GM10266 (cell line): Measurements from ENCODE around the gene C10orf95.

Experiments used
- DNase-seq: peaks from one replicate; pipeline ENCODE4 v3.0.0; 2012; ENCODE audit errors: extremely low spot score
- TF ChIP-seq, protein P1 (sequence below): IDR thresholded peaks from 2 replicates; pipeline ENCODE4 v1.5.1; 2012; ENCODE audit warnings: mild to moderate bottlenecking, low read depth; ENCODE audit not compliant: control insufficient read depth, insufficient read depth; ENCODE audit errors: missing control alignments

C10orf95 gene

DNA sequence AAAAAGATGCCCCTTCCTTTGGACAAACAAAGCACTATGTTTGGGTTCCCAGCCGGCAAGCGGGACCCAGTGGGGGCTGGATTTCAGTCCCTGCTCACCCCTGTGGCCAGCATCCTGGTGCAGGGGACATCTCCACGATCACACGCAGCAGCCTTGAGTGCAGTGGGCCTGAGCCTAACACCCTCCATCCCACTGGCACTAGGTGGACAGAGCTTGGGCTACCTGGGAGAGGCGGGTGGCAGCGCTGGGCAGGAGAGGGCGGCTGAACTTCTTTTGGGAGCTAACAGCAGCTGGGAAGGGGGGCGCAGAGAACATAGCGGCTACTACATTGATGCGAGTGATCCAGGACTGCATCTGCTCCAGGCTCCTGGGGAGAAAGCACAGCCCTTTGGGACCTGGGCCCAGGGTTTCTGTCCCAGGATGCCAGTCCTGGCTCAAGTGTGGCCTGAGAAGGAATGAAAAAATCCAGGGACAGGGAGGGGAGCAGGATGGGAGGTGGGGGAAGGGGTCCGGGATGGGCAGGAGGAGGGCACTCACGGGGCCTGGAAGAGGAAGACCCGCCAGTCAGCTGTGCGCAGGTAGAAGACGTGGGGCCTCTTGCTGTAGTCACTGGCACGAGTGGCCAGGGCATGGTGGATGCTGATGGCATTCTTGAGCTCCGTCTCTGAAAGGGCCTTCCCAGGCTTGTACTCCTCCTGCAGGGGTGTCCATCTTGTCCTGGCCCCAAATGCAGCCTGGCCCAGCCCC, 46.8 kb downstream of the C10orf95 start:
- peak; percentile 11 for DNase-seq
- TF ChIP-seq, protein P1, sequence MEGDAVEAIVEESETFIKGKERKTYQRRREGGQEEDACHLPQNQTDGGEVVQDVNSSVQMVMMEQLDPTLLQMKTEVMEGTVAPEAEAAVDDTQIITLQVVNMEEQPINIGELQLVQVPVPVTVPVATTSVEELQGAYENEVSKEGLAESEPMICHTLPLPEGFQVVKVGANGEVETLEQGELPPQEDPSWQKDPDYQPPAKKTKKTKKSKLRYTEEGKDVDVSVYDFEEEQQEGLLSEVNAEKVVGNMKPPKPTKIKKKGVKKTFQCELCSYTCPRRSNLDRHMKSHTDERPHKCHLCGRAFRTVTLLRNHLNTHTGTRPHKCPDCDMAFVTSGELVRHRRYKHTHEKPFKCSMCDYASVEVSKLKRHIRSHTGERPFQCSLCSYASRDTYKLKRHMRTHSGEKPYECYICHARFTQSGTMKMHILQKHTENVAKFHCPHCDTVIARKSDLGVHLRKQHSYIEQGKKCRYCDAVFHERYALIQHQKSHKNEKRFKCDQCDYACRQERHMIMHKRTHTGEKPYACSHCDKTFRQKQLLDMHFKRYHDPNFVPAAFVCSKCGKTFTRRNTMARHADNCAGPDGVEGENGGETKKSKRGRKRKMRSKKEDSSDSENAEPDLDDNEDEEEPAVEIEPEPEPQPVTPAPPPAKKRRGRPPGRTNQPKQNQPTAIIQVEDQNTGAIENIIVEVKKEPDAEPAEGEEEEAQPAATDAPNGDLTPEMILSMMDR, result no peak

DNA sequence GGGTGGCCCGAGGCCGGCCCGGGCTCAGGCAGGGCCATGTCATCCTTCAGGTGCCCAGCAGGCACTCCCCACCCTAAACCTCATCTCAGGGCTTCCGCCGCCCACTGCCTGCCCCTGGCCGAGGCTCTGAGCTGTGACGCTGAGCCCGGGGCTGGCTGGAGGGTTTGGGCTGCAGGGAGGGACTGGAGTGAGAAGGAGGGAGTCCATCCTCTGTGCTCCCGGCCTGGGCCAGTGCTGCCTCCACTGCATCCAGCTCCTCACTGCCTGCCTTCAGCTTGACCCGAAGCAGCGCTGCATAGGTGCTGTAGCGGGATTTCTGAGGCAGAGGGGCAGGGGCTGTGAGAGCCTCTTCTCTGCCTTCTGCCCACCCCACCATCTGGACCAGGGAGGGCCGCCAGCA, 48.2 kb downstream of the C10orf95 start:
- DNase-seq, result peak; percentile 25
- TF ChIP-seq, protein P1, result no peak

DNA sequence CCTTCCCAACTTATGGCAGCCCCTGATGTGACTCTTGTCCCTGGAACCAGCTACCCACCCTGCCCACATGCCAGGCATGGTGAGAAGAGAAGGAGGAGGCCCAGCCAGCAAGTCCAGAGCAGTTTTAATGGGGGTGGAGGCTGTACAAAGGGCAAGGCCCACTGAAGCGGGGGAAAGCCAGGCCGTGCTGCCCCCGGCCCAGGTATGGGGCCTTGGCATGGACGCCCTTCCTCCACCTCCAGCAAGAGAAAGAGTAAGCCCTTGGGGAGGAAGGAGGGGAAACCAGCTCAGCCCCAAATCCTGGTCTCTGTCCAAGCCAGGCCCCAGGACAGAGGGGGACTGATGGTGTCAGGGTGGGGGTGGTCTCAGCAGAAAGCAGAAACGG, 48.8 kb downstream of the C10orf95 start:
- peak; percentile 13 for DNase-seq
- TF ChIP-seq, protein P1, result no peak

DNA sequence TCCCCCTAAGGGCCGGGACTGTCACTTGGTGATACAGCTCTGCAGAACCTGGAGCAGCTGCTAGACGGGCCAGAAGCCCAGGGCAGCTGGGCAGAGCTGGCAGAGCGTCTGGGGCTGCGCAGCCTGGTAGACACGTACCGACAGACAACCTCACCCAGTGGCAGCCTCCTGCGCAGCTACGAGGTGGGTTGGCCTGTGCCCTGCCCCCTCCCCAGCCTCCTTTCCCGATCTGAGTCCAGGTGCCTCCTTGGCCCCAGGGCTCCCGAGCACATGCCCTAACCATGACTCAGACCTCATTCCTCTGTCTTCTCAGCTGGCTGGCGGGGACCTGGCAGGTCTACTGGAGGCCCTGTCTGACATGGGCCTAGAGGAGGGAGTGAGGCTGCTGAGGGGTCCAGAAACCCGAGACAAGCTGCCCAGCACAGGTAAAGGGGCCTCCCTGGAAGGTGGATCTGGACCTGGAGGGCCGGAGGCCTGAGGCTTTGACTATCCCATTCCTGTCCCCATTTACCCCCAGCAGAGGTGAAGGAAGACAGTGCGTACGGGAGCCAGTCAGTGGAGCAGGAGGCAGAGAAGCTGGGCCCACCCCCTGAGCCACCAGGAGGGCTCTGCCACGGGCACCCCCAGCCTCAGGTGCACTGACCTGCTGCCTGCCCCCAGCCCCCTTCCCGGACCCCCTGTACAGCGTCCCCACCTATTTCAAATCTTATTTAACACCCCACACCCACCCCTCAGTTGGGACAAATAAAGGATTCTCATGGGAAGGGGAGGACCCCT, 49.4 kb downstream of the C10orf95 start:
- TF ChIP-seq, protein P1, result no peak
- DNase-seq, result no peak

DNA sequence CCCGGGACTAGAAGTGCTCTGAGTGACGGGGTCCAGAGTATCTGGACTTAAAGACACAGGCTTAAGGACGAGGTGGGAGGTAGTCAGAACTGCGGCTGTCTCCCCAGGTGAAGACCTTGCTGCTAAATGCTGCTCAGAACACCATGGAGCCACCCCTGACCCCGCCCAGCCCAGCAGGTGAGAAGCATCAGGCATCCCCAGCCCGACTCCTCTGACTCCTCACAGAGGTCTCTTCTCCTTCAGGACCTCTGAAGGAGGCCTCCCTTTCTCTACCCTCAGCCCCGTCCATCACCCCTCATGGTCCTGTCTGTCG, 50.0 kb downstream of the C10orf95 start:
- TF ChIP-seq, protein P1, result no peak
- DNase-seq, result no peak

DNA sequence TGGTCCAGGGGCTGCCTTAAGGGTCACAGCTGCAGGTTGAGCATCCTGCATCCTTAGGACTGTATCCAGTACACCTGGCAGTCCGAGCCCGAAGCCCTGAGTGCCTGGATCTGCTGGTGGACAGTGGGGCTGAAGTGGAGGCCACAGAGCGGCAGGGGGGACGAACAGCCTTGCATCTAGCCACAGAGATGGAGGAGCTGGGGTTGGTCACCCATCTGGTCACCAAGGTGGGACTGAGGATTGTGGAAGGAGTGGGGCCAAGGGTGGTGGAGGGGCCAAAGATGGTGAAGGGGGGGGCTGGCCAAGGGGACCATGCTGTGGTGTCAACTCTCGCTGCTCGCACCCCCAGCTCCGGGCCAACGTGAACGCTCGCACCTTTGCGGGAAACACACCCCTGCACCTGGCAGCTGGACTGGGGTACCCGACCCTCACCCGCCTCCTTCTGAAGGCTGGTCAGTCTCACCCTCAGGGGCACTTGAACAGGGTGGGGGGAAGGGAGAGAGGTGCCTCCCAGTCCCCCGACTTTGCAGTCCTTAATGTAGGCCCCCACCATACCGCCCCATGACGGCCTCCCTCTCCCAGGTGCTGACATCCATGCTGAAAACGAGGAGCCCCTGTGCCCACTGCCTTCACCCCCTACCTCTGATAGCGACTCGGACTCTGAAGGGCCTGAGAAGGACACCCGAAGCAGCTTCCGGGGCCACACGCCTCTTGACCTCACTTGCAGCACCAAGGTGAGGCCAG, 50.6 kb downstream of the C10orf95 start:
- TF ChIP-seq, protein P1, result no peak
- no peak for DNase-seq

DNA sequence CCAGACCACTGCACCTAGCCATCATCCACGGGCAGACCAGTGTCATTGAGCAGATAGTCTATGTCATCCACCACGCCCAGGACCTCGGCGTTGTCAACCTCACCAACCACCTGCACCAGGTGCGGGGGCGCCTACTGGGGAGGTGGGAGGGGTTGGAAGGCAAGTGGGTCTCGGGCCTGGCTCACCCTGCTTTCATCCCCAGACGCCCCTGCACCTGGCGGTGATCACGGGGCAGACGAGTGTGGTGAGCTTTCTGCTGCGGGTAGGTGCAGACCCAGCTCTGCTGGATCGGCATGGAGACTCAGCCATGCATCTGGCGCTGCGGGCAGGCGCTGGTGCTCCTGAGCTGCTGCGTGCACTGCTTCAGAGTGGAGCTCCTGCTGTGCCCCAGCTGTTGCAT, 51.3 kb downstream of the C10orf95 start:
- no peak for DNase-seq
- TF ChIP-seq, protein P1, result no peak
